ENCODE measurements around the gene SSC4D. TPM values are rescaled to one million over a fixed set of nuclear protein-coding genes. Genes with fewer than 3 reads are reported as not detected.

The SSC4D gene
- polyA plus RNA-seq, 3 donors = 0.48 to 0.56 (median 0.56) TPM

- intact Hi-C loops (cut with micrococcal nuclease) = loop anchor here (2.0 to 5.0 kb wide), 3 partner anchors 35 to 40 kb away; no protein-coding TSS in a partner anchor
- Histone ChIP-seq H4K20me1 (ENCODE audit: insufficient read depth, low read length) (peaks cover 61% of the 10 kb centered on the region), H3K27ac (ENCODE audit: low read depth in 1 of 2, low read length in 2 of 2) (peak overlapping the region; percentile 99 to 100), H3K4me1 (ENCODE audit: control insufficient read depth in 1 of 2, insufficient read depth in 2 of 2, low read length in 2 of 2) (peaks cover 42 to 58% of the 10 kb centered on the region in 2 donors), H3K4me2 (replicated peaks; ENCODE audit: extremely low read depth, low read length, poor library complexity, severe bottlenecking) (peak overlapping the region; percentile 87), H3K9ac (ENCODE audit: insufficient read depth, low read length, poor library complexity, severe bottlenecking) (peak overlapping the region; percentile 100), H3K36me3 (replicated peaks in 1 of 2; ENCODE audit: control insufficient read depth in 1 of 2, insufficient read depth in 2 of 2, low read length in 2 of 2) (peaks cover 8 to 15% of the 10 kb centered on the region in 2 donors), H3K4me3 (replicated peaks in 1 of 3; ENCODE audit: low read depth in 2 of 3, low read length in 3 of 3) (peak overlapping the region; percentile 84 to 99 (median 95)), H3K9me3 (replicated peaks in 1 of 2; ENCODE audit: control insufficient read depth in 1 of 2, insufficient read depth in 1 of 2, low read length in 2 of 2) (no peaks in the 10 kb centered on the region), H2AFZ (ENCODE audit: insufficient read depth, low read depth, low read length, poor library complexity, severe bottlenecking) (no peak overlapping the region), H3K27me3 (ENCODE audit: control insufficient read depth in 2 of 2, insufficient read depth in 2 of 2, low read length in 2 of 2) (no peaks in the 10 kb centered on the region), H3K79me2 (ENCODE audit: insufficient read depth, low read length) (peaks cover 62% of the 10 kb centered on the region)
- Mint-ChIP-seq H3K9me3 (no peaks in the 10 kb centered on the region), H3K4me3 (peak overlapping the region; percentile 93 to 98), H3K27ac (peak overlapping the region; percentile 91 to 97 (median 94)), H3K36me3 (peaks cover 12 to 27% of the 10 kb centered on the region in 2 donors), H3K4me1 (peaks cover 49% of the 10 kb centered on the region), H3K27me3 (ENCODE audit: low read depth in 3 of 3) (peaks cover 0 to 3% (median 2%) of the 10 kb centered on the region in 3 donors)
- DNase-seq = no peak
- TF ChIP-seq CTCF (IDR thresholded peaks at IDR 0.05) = no peak
- 0% methylated on average over 5 of the region's 10 CpGs for WGBS (ENCODE audit: insufficient coverage)
Observed at GRCh38 chr7:76357475-76358010, 52.0 kb downstream of the SSC4D start.

GRCh38 chr7:76356823-76357222, 52.7 kb downstream of the SSC4D start:
- H3K9me3 ChIP-seq (replicated peaks in 1 of 2; ENCODE audit: control insufficient read depth in 1 of 2, insufficient read depth in 1 of 2, low read length in 2 of 2) = no peaks in the 10 kb centered on the region
- H3K4me1 Mint-ChIP-seq = peaks cover 51% of the 10 kb centered on the region
- peak in 1 of 3 donors; percentile 20 for DNase-seq
- H3K27me3 ChIP-seq (ENCODE audit: control insufficient read depth in 2 of 2, insufficient read depth in 2 of 2, low read length in 2 of 2) = no peaks in the 10 kb centered on the region
- peak overlapping the region; percentile 87 for H3K4me2 ChIP-seq (replicated peaks; ENCODE audit: extremely low read depth, low read length, poor library complexity, severe bottlenecking)
- H2AFZ ChIP-seq (ENCODE audit: insufficient read depth, low read depth, low read length, poor library complexity, severe bottlenecking) = no peak overlapping the region
- peaks cover 68% of the 10 kb centered on the region for H4K20me1 ChIP-seq (ENCODE audit: insufficient read depth, low read length)
- peaks cover 42 to 57% of the 10 kb centered on the region in 2 donors for H3K4me1 ChIP-seq (ENCODE audit: control insufficient read depth in 1 of 2, insufficient read depth in 2 of 2, low read length in 2 of 2)
- H3K9ac ChIP-seq (ENCODE audit: insufficient read depth, low read length, poor library complexity, severe bottlenecking) = no peak overlapping the region
- no CpG with 5 or more reads among the region's 6 CpGs for WGBS (ENCODE audit: insufficient coverage)
- peak overlapping the region in 2 of 7 donors; percentile 27 to 94 for H3K27ac Mint-ChIP-seq
- H3K36me3 ChIP-seq (replicated peaks in 1 of 2; ENCODE audit: control insufficient read depth in 1 of 2, insufficient read depth in 2 of 2, low read length in 2 of 2) = peaks cover 8 to 15% of the 10 kb centered on the region in 2 donors
- H3K79me2 ChIP-seq (ENCODE audit: insufficient read depth, low read length) = peaks cover 69% of the 10 kb centered on the region
- no peak for TF ChIP-seq CTCF (IDR thresholded peaks at IDR 0.05)
- H3K4me3 Mint-ChIP-seq = peak overlapping the region in 1 of 2 donors; percentile 98
- H3K27me3 Mint-ChIP-seq (ENCODE audit: low read depth in 3 of 3) = peaks cover 0 to 5% (median 3%) of the 10 kb centered on the region in 3 donors
- peak overlapping the region in 1 of 2 donors; percentile 100 for H3K27ac ChIP-seq (ENCODE audit: low read depth in 1 of 2, low read length in 2 of 2)
- no peaks in the 10 kb centered on the region for H3K9me3 Mint-ChIP-seq
- intact Hi-C loops (cut with micrococcal nuclease) = loop anchor here (5.0 kb wide), 2 partner anchors 35 to 40 kb away; no protein-coding TSS in a partner anchor
- peaks cover 12 to 27% of the 10 kb centered on the region in 2 donors for H3K36me3 Mint-ChIP-seq
- H3K4me3 ChIP-seq (replicated peaks in 1 of 3; ENCODE audit: low read depth in 2 of 3, low read length in 3 of 3) = peak overlapping the region in 1 of 3 experiments; percentile 84

All from CD14-positive monocyte (primary cell).